ENCODE data around the gene MAN2A2.

GRCh38 chr15:90913398-90913944, 10.4 kb downstream of the MAN2A2 start:
- no peak for TF ChIP-seq CTCF (IDR thresholded peaks at IDR 0.05; ENCODE audit: low read length)
- TF ChIP-seq EZH2 (IDR thresholded peaks at IDR 0.05; ENCODE audit: borderline replicate concordance, low read length): no peak

All from OCI-LY1 (cell line).